K562 (cell line): ENCODE results near the gene SASH3. TPM values are rescaled to one million over a fixed set of nuclear protein-coding genes. Genes with fewer than 3 reads are reported as not detected.

ENCODE experiments used
- ATAC-seq: fragments of 200-7000 bp; cut with Tn5 transposase; 3 replicates; pipeline ENCODE4 v1.9.1; 2020; ENCODE audit warnings: moderate library complexity
- BruUV-seq: library from RNA; stranded (reverse); fragments of 400-500 nt; replicated peaks from 2 replicates; lab custom pipeline; 2021; lab: Mats Ljungman, UMichigan
- CTCF ChIA-PET: fragments of 300-600 bp; formaldehyde crosslinking; extraction: SDS; loops from one replicate; lab custom pipeline; 2021; ENCODE audit warnings: low intra/inter-chr PET ratio; lab: Yijun Ruan, JAX
- POLR2A ChIA-PET: fragments of 300-600, 350-650 bp; sonication (Branson Sonifier 250); formaldehyde crosslinking; extraction: SDS; loops from one replicate; lab custom pipeline; 2021; ENCODE audit warnings: antibody characterized with exemption, inconsistent platforms; lab: Yijun Ruan, JAX
- DNase-seq, 4 experiments: peaks; one replicate each; pipeline versions ENCODE4 v3.0.0 to v3.0.0-alpha.2; 2011 to 2018; ENCODE audit warnings: low spot score in 3 of 4, mixed read lengths in 3 of 4; ENCODE audit errors: extremely low read depth in 1 of 4
- FAIRE-seq: peaks from 2 replicates; lab custom pipeline; 2011; peaks lifted over from hg19 to GRCh38; lab: Jason Lieb, UNC
- H2AFZ ChIP-seq: 2 replicates; pipeline ENCODE4 v1.6.0; 2011; ENCODE audit warnings: low read depth, low read length, control low read depth, inconsistent platforms
- H3K27ac ChIP-seq: fragments of 200-600 bp; 3 replicates; pipeline ENCODE4 v1.8.0; 2011; ENCODE audit warnings: low read depth, mild to moderate bottlenecking, control low read depth, inconsistent platforms, low read length, moderate library complexity, mixed read lengths; ENCODE audit errors: extremely low read depth
- H3K27me3 ChIP-seq, 2 experiments: fragments of 300-600 bp in 1 of 2; 2 replicates in 1 of 2; 3 replicates in 1 of 2; pipeline versions ENCODE4 v1.6.0 to v1.8.0; 2011; ENCODE audit warnings: inconsistent platforms in 2 of 2, low read length in 2 of 2, mild to moderate bottlenecking in 1 of 2, mixed read lengths in 1 of 2, moderate library complexity in 1 of 2; ENCODE audit not compliant: control insufficient read depth in 2 of 2, insufficient read depth in 2 of 2
- H3K36me3 ChIP-seq: fragments of 300-600 bp; 3 replicates; pipeline ENCODE4 v1.8.0; 2011; ENCODE audit warnings: mild to moderate bottlenecking, low read length, inconsistent platforms; ENCODE audit not compliant: control insufficient read depth, insufficient read depth
- H3K4me1 ChIP-seq, 2 experiments: fragments of 200-600 bp in 1 of 2; replicated peaks in 1 of 2; 2 replicates in 1 of 2; 3 replicates in 1 of 2; pipeline versions ENCODE4 v1.5.1 to v1.8.0; 2011; ENCODE audit warnings: inconsistent platforms in 2 of 2, low read length in 2 of 2, mild to moderate bottlenecking in 1 of 2, mixed read lengths in 1 of 2, moderate library complexity in 1 of 2; ENCODE audit not compliant: control insufficient read depth in 2 of 2, insufficient read depth in 2 of 2
- H3K4me2 ChIP-seq: 2 replicates; pipeline ENCODE4 v1.6.1; 2011; ENCODE audit warnings: low read length, control low read depth, inconsistent platforms, mixed read lengths; ENCODE audit not compliant: insufficient read depth
- H3K4me3 ChIP-seq: fragments of 200-600 bp; sonication (generic), shearing (Covaris generic); 2 replicates; pipeline ENCODE4 v1.5.1; 2016; ENCODE audit warnings: control low read depth, inconsistent platforms
- H3K79me2 ChIP-seq: fragments of 200-600 bp; 3 replicates; pipeline ENCODE4 v1.8.0; 2011; ENCODE audit warnings: low read length, inconsistent platforms; ENCODE audit not compliant: control insufficient read depth, insufficient read depth
- H3K9ac ChIP-seq, 2 experiments: 2 replicates each; pipeline versions ENCODE4 v1.6.0 to v1.6.1; 2011; ENCODE audit warnings: low read depth in 2 of 2, low read length in 2 of 2, control low read depth in 1 of 2, inconsistent platforms in 1 of 2, mild to moderate bottlenecking in 1 of 2, mixed read lengths in 1 of 2; ENCODE audit not compliant: insufficient read depth in 1 of 2
- H3K9me1 ChIP-seq: one replicate; pipeline ENCODE4 v1.6.0; 2011; ENCODE audit warnings: inconsistent platforms, mild to moderate bottlenecking, low read length, moderate library complexity; ENCODE audit not compliant: control insufficient read depth, insufficient read depth
- H3K9me3 ChIP-seq: replicated peaks from 2 replicates; pipeline ENCODE4 v1.5.1; 2011; ENCODE audit warnings: low read depth, low read length, inconsistent platforms; ENCODE audit not compliant: control insufficient read depth, insufficient read depth
- H4K20me1 ChIP-seq: replicated peaks from 2 replicates; pipeline ENCODE4 v1.6.1; 2011; ENCODE audit warnings: low read length, inconsistent platforms, mixed read lengths; ENCODE audit not compliant: control insufficient read depth, insufficient read depth
- ATF1 ChIP-seq, 2 experiments: fragments of 450-650 bp in 1 of 2; IDR thresholded peaks; 2 replicates each; pipeline ENCODE4 v1.6.1; 2016; ENCODE audit warnings: missing compliant biosample characterization in 1 of 2, missing genetic modification characterization in 1 of 2
- CHCHD3 ChIP-seq: fragments of 250-450 bp; sonication (Bioruptor Pico); IDR thresholded peaks from 2 replicates; pipeline ENCODE4 v2.1.2; 2022; ENCODE audit warnings: mild to moderate bottlenecking
- E4F1 ChIP-seq: fragments of 250-450 bp; sonication (Bioruptor Pico); IDR thresholded peaks from 2 replicates; pipeline ENCODE4 v1.5.0; 2021; ENCODE audit warnings: mild to moderate bottlenecking, borderline replicate concordance
- ILF3 ChIP-seq: fragments of 450-650 bp; IDR thresholded peaks from 2 replicates; pipeline ENCODE4 v1.6.1; 2018; ENCODE audit warnings: antibody characterized with exemption, mild to moderate bottlenecking, moderate library complexity, borderline replicate concordance
- KDM4B ChIP-seq, 2 experiments: fragments of 450-650 bp in 1 of 2; sonication (generic) in 1 of 2; IDR thresholded peaks; 2 replicates each; pipeline ENCODE4 v1.6.1; 2016 to 2017; ENCODE audit warnings: borderline replicate concordance in 2 of 2, antibody characterized with exemption in 1 of 2, low read depth in 1 of 2, mild to moderate bottlenecking in 1 of 2
- TAF9B ChIP-seq: fragments of 450-650 bp; IDR thresholded peaks from 2 replicates; pipeline ENCODE4 v1.6.1; 2018; ENCODE audit warnings: mild to moderate bottlenecking; ENCODE audit not compliant: partially characterized antibody
- ZNF561 ChIP-seq: fragments of 450-650 bp; formaldehyde crosslinking; conservative IDR thresholded peaks from 2 replicates; pipeline ENCODE4 v1.4.0; 2020; ENCODE audit warnings: mild to moderate bottlenecking, moderate library complexity
- WGBS: fragments of 100-300 bp; shearing (Covaris generic); methylation state at CpG from one replicate; pipeline ENCODE4 v1.1.6; 2016; ENCODE audit warnings: low coverage, mixed read lengths; ENCODE audit not compliant: insufficient coverage; ENCODE audit errors: missing lambda C conversion rate; 5-methylcytosine and 5-hydroxymethylcytosine counted together
- in situ Hi-C: fragments of 300-500 bp; cut with MboI; formaldehyde crosslinking; loops from 4 replicates; pipeline ENCODE4 v1.15.0; 2018; ENCODE audit warnings: inconsistent platforms, mixed read lengths
- intact Hi-C: fragments of 100-400 bp; cut with micrococcal nuclease; formaldehyde crosslinking; loops from 2 replicates; pipeline ENCODE4 v1.14.2; 2022
- polyA plus RNA-seq, 8 experiments: library from polyadenylated mRNA; depleted of rRNA in 4 of 8; stranded (reverse) in 5 of 8; unstranded in 3 of 8; fragments of >200 nt; fragmentation: Nextera tagmentation in 2 of 8; fragmentation: Illumina TruSeq in 1 of 8; extraction: Ambion mirVana in 2 of 8; extraction: Trizol in 1 of 8; gene quantifications; 2 replicates each; pipeline versions ENCODE4 v1.2.1 to v1.2.3, GENCODE V29; 2011 to 2014; ENCODE audit warnings: inconsistent platforms in 1 of 8, missing spikeins in 1 of 8
- total RNA-seq, 7 experiments: library from RNA; depleted of rRNA in 6 of 7; stranded (reverse); fragments of >200 nt in 6 of 7; fragmentation: Illumina TruSeq in 2 of 7; extraction: Trizol in 2 of 7; gene quantifications; 2 replicates each; pipeline versions ENCODE4 v1.2.1 to v1.2.3, GENCODE V29; 2011 to 2021; ENCODE audit warnings: low replicate concordance in 1 of 7

SASH3 gene
- total and polyA plus RNA-seq, 9 of the 15 experiments (the other 6 are each of a cell fraction or from before 2014, with no cell fraction given), result 0.03 to 0.72 (median 0.08) TPM

- 0 out of 2 replicates have a peak overlapping the region, but pooled peaks have one; percentile 3 for H2AFZ ChIP-seq
- no peaks in the 10 kb centered on the region for H3K9me3 ChIP-seq
- H3K4me2 ChIP-seq, result no peak overlapping the region
- DNase-seq (no peak), FAIRE-seq (no peak), ATAC-seq (no peak)
- peaks cover 3% of the 10 kb centered on the region for H3K9me1 ChIP-seq
- peaks cover 8 to 14% of the 10 kb centered on the region in 2 experiments; a peak in 4 of 5 replicates for H3K4me1 ChIP-seq
- H3K9ac ChIP-seq, result no peak overlapping the region
- ChIA-PET POLR2A (no interaction called here), CTCF (interaction anchor here (0.5 kb wide), 1 partner anchor 1588 kb away, joined by 3 read pairs; no protein-coding TSS in a partner anchor)
- no TSS peak for BruUV-seq
- intact Hi-C loops (no loop called here), in situ Hi-C loops (no loop called here)
- TF ChIP-seq TAF9B (no peak), KDM4B (IDR thresholded peaks at IDR 0.05; ENCODE audit: borderline replicate concordance in 2 of 2, low read depth in 1 of 2) (no peak), ZNF561 (no peak), ATF1 (CRISPR knock-in tag; IDR thresholded peaks at IDR 0.05) (no peak), ATF1 (tag; IDR thresholded peaks at IDR 0.05) (no peak), E4F1 (CRISPR knock-in tag) (no peak), CHCHD3 (CRISPR knock-in tag) (no peak), ILF3 (no peak)
- H3K27me3 ChIP-seq, result no peaks in the 10 kb centered on the region
- H3K36me3 ChIP-seq, result no peaks in the 10 kb centered on the region
- H3K27ac ChIP-seq, result no peak overlapping the region
- H3K79me2 ChIP-seq, result no peaks in the 10 kb centered on the region
- H4K20me1 ChIP-seq, result no peaks in the 10 kb centered on the region
- WGBS, result 47% methylated on average over 3 of the region's 4 CpGs
- no peak overlapping the region for H3K4me3 ChIP-seq
These were observed 35.9 kb upstream of the SASH3 start for GRCh38 chrX:129743821-129744220.
